Fibroblast of lung (primary cell): Measurements from ENCODE around the gene SPEG. TPM values are rescaled to one million over a fixed set of nuclear protein-coding genes. Genes with fewer than 3 reads are reported as not detected.

ENCODE experiments used
- DNase-seq, 2 donors: peaks; one replicate each; pipeline versions ENCODE4 v3.0.0 to v3.0.0-alpha.2; 2010; ENCODE audit warnings: low read depth in 2 of 2
- H2AFZ ChIP-seq: 2 replicates; pipeline ENCODE4 v1.5.1; 2012; ENCODE audit warnings: low read length, control low read depth, inconsistent platforms
- H3K27ac ChIP-seq: 2 replicates; pipeline ENCODE4 v1.5.1; 2011; ENCODE audit warnings: low read length, control low read depth; ENCODE audit not compliant: insufficient read depth
- H3K27me3 ChIP-seq: 2 replicates; pipeline ENCODE4 v1.5.1; 2011; ENCODE audit warnings: mild to moderate bottlenecking, low read length; ENCODE audit not compliant: control insufficient read depth, insufficient read depth
- H3K36me3 ChIP-seq: 2 replicates; pipeline ENCODE4 v1.5.1; 2011; ENCODE audit warnings: low read length; ENCODE audit not compliant: control insufficient read depth, insufficient read depth
- H3K4me1 ChIP-seq: 2 replicates; pipeline ENCODE4 v1.5.1; 2011; ENCODE audit warnings: low read length; ENCODE audit not compliant: control insufficient read depth, insufficient read depth; ENCODE audit errors: extremely low read depth
- H3K4me2 ChIP-seq: 2 replicates; pipeline ENCODE4 v1.5.1; 2011; ENCODE audit warnings: low read length, control low read depth; ENCODE audit not compliant: insufficient read depth; ENCODE audit errors: extremely low read depth
- H3K4me3 ChIP-seq, 4 experiments: fragments of 200-600 bp in 1 of 4; sonication (generic) in 1 of 4; replicated peaks in 1 of 4; 2 replicates each; pipeline ENCODE4 v1.5.1; 2011 to 2016; ENCODE audit warnings: low read length in 4 of 4, low read depth in 3 of 4, mild to moderate bottlenecking in 3 of 4, control low read depth in 2 of 4, inconsistent platforms in 1 of 4, mixed read lengths in 1 of 4; ENCODE audit not compliant: insufficient read depth in 1 of 4; ENCODE audit errors: control extremely low read depth in 1 of 4
- H3K79me2 ChIP-seq: 2 replicates; pipeline ENCODE4 v1.5.1; 2012; ENCODE audit warnings: mild to moderate bottlenecking, low read length, inconsistent platforms; ENCODE audit not compliant: control insufficient read depth, insufficient read depth
- H3K9ac ChIP-seq: 2 replicates; pipeline ENCODE4 v1.5.1; 2011; ENCODE audit warnings: mild to moderate bottlenecking, low read length, control low read depth; ENCODE audit not compliant: insufficient read depth
- H3K9me3 ChIP-seq: 2 replicates; pipeline ENCODE4 v1.5.1; 2012; ENCODE audit warnings: low read depth, low read length; ENCODE audit not compliant: control insufficient read depth, insufficient read depth
- H4K20me1 ChIP-seq: 2 replicates; pipeline ENCODE4 v1.5.1; 2011; ENCODE audit warnings: low read length; ENCODE audit not compliant: control insufficient read depth, insufficient read depth; ENCODE audit errors: extremely low read depth
- EZH2 ChIP-seq: IDR thresholded peaks from 2 replicates; pipeline ENCODE4 v1.5.1; 2012; ENCODE audit warnings: low read length, control low read depth, mild to moderate bottlenecking; ENCODE audit errors: missing control alignments
- polyA plus RNA-seq, 2 donors: library from polyadenylated mRNA; depleted of rRNA in 1 of 2; stranded (reverse) in 1 of 2; unstranded in 1 of 2; fragments of >200 nt; gene quantifications; 2 replicates each; pipeline ENCODE4 v1.2.1, GENCODE V29; 2011 to 2012; ENCODE audit warnings: missing spikeins in 1 of 2
- total RNA-seq: library from RNA; depleted of rRNA; stranded (reverse); fragments of >200 nt; gene quantifications from 2 replicates; pipeline ENCODE4 v1.2.1, GENCODE V29; 2014
- TF ChIP-seq, protein P1 (sequence below), 2 donors: IDR thresholded peaks in 1 of 2; conservative IDR thresholded peaks in 1 of 2; 1 replicate in 1 of 2; 2 replicates in 1 of 2; pipeline ENCODE4 v1.5.1; 2011 to 2012; ENCODE audit warnings: low read length in 2 of 2, control low read depth in 1 of 2, inconsistent platforms in 1 of 2, low read depth in 1 of 2, mild to moderate bottlenecking in 1 of 2

Gene SPEG
- total and polyA plus RNA-seq, 2 donors (not counting 1 experiment from before 2014, with no cell fraction given), result 9.5 to 20.1 TPM

DNA sequence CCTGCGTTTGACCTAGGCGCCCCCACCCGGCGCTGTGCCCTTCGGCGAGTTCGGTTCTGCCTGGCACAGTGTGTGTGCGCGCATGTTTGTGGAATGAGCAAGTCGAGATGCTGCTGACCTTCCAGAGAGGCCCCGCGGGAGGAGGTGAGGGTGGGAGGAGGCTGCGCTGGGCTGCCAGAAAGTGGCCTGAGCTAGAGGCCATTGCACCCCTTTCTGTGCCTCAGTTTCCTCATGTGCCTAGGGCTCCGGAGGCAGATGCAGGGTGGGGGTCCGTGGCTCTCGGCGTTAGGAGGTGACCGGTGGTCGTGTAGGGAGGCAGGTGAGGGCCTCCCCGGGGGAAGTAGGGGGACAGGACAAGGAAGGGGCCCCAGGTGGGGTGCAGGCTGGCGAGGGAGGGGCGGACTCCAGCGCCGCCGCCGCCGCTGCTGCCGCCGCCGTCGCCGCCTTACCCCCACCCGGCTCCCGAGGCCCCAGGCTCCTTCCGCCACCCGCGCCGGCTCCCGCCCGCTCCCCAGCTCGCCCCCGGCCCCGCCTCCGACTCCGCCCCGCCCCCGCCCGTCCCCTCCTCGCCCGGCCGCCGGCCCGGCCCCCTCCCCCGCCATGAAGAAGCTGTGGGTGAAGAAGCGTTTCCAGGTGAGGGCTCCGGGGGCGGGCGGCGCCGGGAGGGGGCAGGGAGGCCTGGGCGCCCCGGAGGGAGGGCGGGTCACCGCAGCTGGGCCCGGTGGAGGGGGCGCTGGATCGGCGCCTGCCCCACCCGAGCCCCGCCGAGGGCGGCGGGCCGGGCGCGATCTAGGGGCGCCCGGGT lies 7.0 kb downstream of the SPEG start:
- DNase-seq, result peak; percentile 58 to 69
- peak overlapping the region; percentile 88 for H3K4me2 ChIP-seq

DNA sequence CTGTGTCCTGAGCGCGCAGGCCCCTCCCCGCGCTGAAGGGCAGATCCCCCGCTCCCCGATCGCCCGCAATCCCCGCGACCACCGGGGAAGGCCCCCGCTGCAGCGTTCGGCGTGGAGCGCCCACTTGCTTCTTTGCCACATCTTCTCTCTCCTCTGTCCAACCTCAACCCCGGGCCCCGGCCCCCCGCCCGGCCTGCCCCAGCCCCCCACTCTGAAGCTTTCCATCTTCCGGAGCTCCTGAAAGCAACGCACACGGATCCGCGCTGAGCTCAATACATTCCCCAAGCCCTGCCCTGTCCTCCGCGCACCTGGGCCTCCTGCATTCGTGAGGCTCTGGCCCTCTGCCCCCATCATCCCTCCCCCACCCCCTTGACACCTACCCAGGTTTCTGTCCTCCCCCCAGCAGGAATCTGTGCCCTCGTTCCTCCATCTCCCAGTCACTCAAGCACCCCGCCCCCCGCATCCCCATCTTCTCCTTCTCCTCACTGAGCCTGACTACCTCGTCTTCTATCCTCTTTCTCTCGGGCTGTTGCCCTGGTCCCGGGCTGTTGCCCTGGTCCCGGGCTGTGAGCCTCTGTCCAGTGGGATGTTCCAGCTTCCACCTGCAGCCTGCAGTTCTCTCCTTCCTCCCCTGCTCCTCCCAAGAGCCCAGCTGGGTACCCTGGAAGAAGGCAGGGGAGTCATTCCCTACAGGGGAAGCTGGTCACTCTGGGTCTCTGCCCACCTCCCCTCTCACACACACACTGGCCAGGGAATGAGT lies 7.8 kb downstream of the SPEG start:
- H3K4me1 ChIP-seq, result peaks cover 14% of the 10 kb centered on the region
- no peaks in the 10 kb centered on the region for H3K36me3 ChIP-seq
- H3K4me2 ChIP-seq, result peak overlapping the region; percentile 35
- no peak for TF ChIP-seq EZH2
- TF ChIP-seq, protein P1, sequence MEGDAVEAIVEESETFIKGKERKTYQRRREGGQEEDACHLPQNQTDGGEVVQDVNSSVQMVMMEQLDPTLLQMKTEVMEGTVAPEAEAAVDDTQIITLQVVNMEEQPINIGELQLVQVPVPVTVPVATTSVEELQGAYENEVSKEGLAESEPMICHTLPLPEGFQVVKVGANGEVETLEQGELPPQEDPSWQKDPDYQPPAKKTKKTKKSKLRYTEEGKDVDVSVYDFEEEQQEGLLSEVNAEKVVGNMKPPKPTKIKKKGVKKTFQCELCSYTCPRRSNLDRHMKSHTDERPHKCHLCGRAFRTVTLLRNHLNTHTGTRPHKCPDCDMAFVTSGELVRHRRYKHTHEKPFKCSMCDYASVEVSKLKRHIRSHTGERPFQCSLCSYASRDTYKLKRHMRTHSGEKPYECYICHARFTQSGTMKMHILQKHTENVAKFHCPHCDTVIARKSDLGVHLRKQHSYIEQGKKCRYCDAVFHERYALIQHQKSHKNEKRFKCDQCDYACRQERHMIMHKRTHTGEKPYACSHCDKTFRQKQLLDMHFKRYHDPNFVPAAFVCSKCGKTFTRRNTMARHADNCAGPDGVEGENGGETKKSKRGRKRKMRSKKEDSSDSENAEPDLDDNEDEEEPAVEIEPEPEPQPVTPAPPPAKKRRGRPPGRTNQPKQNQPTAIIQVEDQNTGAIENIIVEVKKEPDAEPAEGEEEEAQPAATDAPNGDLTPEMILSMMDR (conservative IDR thresholded peaks at IDR 0.05 in 1 of 2, IDR thresholded peaks at IDR 0.05 in 1 of 2; ENCODE audit: low read depth in 1 of 2, low read length in 2 of 2), result no peak
- no peak for DNase-seq
- H3K9ac ChIP-seq, result no peak overlapping the region
- H3K4me3 ChIP-seq, result peak overlapping the region; percentile 19 to 58 (median 40)
- H3K9me3 ChIP-seq, result no peaks in the 10 kb centered on the region
- no peaks in the 10 kb centered on the region for H4K20me1 ChIP-seq
- no peak overlapping the region for H3K27ac ChIP-seq
- H2AFZ ChIP-seq, result no peak overlapping the region
- no peaks in the 10 kb centered on the region for H3K79me2 ChIP-seq
- H3K27me3 ChIP-seq, result peaks cover 6% of the 10 kb centered on the region

More for the DNA sequence above, 7.0 kb downstream of the SPEG start:
- H4K20me1 ChIP-seq, result no peaks in the 10 kb centered on the region
- H3K4me3 ChIP-seq, result peak overlapping the region; percentile 28 to 58 (median 40)
- H3K4me1 ChIP-seq, result peaks cover 14% of the 10 kb centered on the region
- peak overlapping the region; percentile 26 for H2AFZ ChIP-seq
- H3K36me3 ChIP-seq, result no peaks in the 10 kb centered on the region
- no peaks in the 10 kb centered on the region for H3K79me2 ChIP-seq
- H3K27me3 ChIP-seq, result peaks cover 9% of the 10 kb centered on the region
- no peak overlapping the region for H3K27ac ChIP-seq
- peak; percentile 53 for TF ChIP-seq EZH2
- TF ChIP-seq, protein P1 (conservative IDR thresholded peaks at IDR 0.05 in 1 of 2, IDR thresholded peaks at IDR 0.05 in 1 of 2; ENCODE audit: low read depth in 1 of 2, low read length in 2 of 2), result no peak
- no peaks in the 10 kb centered on the region for H3K9me3 ChIP-seq
- H3K9ac ChIP-seq, result peak overlapping the region; percentile 42

DNA sequence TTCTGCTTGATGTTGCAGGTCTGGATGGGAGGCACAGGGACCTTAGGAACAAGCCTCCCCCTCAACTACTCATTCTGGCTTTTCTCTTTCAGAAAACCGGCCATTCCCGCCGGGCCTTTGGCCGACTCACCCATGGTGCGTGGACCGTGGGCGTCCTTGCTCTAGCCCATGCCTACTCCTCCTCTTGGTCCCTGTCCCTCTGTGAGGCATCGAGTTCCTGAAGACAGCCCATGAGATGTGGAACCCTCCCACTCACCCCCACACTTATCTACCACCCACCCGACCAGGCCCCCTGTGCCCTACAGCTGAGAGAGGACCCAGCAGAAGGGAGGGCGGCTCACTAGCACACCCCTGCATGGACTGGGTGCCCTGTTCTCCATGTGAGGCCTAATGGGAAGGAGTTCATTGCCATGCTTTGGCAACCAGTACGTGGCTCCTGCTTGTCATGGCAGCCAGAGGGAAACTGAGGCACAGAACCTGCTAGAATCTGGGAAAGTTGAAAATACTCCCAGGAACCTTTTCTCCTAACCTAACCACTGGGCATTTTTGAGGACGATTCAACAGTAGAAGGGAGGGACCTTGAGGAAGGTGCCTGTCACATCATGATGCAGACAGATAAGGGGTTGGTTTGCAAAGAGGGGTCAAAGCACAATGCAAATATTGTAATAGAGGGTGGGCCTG lies 8.5 kb downstream of the SPEG start:
- no peak overlapping the region for H2AFZ ChIP-seq
- H3K4me1 ChIP-seq, result peaks cover 14% of the 10 kb centered on the region
- peak overlapping the region; percentile 25 for H3K4me2 ChIP-seq
- peak overlapping the region in 3 of 4 experiments; percentile 35 to 58 (median 45) for H3K4me3 ChIP-seq
- no peaks in the 10 kb centered on the region for H3K79me2 ChIP-seq
- H3K36me3 ChIP-seq, result no peaks in the 10 kb centered on the region
- no peak for DNase-seq
- H3K9ac ChIP-seq, result no peak overlapping the region
- no peaks in the 10 kb centered on the region for H4K20me1 ChIP-seq
- H3K27me3 ChIP-seq, result peaks cover 6% of the 10 kb centered on the region
- no peaks in the 10 kb centered on the region for H3K9me3 ChIP-seq
- H3K27ac ChIP-seq, result no peak overlapping the region
- TF ChIP-seq, protein P1 (conservative IDR thresholded peaks at IDR 0.05 in 1 of 2, IDR thresholded peaks at IDR 0.05 in 1 of 2; ENCODE audit: low read depth in 1 of 2, low read length in 2 of 2), result no peak
- no peak for TF ChIP-seq EZH2
